Cardiac muscle cell (in vitro differentiated cells and primary cell): ENCODE measurements around the gene ADIRF. TPM values are rescaled to one million over a fixed set of nuclear protein-coding genes. Genes with fewer than 3 reads are reported as not detected.

Experiments
- DNase-seq, 2 donors: peaks; one replicate each; pipeline versions ENCODE4 v3.0.0 to v3.0.0-alpha.2; 2010 to 2017; ENCODE audit warnings: low read depth in 1 of 2, low spot score in 1 of 2
- H3K27ac ChIP-seq: fragments of 200-600 bp; sonication (generic); 2 replicates; pipeline ENCODE4 v1.5.1; 2016
- H3K27me3 ChIP-seq: fragments of 200-600 bp; sonication (generic); 2 replicates; pipeline ENCODE4 v1.6.0; 2016; ENCODE audit warnings: control low read depth
- H3K36me3 ChIP-seq: fragments of 200-600 bp; sonication (generic); 2 replicates; pipeline ENCODE4 v1.5.1; 2016; ENCODE audit warnings: control low read depth
- H3K4me1 ChIP-seq: fragments of 200-600 bp; sonication (generic); 2 replicates; pipeline ENCODE4 v1.8.1; 2017; ENCODE audit warnings: low read depth, mild to moderate bottlenecking, mixed run types
- H3K4me3 ChIP-seq: fragments of 200-600 bp; sonication (generic); 2 replicates; pipeline ENCODE4 v1.5.1; 2016; ENCODE audit warnings: mild to moderate bottlenecking
- H3K9me3 ChIP-seq: fragments of 200-600 bp; sonication (generic); 2 replicates; pipeline ENCODE4 v1.5.1; 2017; ENCODE audit warnings: low read depth, mild to moderate bottlenecking, control low read depth
- CTCF ChIP-seq: IDR thresholded peaks from 2 replicates; pipeline ENCODE4 v1.5.1; 2012; ENCODE audit warnings: low read depth, mild to moderate bottlenecking, low read length
- polyA plus RNA-seq: library from polyadenylated mRNA; unstranded; fragments of >200 nt; fragmentation: Nextera tagmentation; extraction: Ambion mirVana; gene quantifications from 2 replicates; pipeline ENCODE4 v1.2.1, GENCODE V29; 2016
- total RNA-seq: library from RNA; depleted of rRNA; stranded (reverse); fragments of >200 nt; gene quantifications from 2 replicates; pipeline ENCODE4 v1.2.3, GENCODE V29; 2016

ADIRF gene
- total and polyA plus RNA-seq, 2 experiments from 2014 or later, result 0.40 TPM; not detected in 1

- no peak for DNase-seq
- Histone ChIP-seq H3K36me3 (no peaks in the 10 kb centered on the region), H3K4me1 (no peaks in the 10 kb centered on the region), H3K27ac (no peak overlapping the region), H3K4me3 (no peak overlapping the region), H3K27me3 (no peaks in the 10 kb centered on the region), H3K9me3 (no peaks in the 10 kb centered on the region)
- TF ChIP-seq CTCF, result no peak
Measured at GRCh38 chr10:86941991-86942421, 26.3 kb upstream of the ADIRF start.

- TF ChIP-seq CTCF, result no peak
- peak in 1 of 2 donors; percentile 57 for DNase-seq
- Histone ChIP-seq H3K36me3 (no peaks in the 10 kb centered on the region), H3K27ac (no peak overlapping the region), H3K4me1 (no peaks in the 10 kb centered on the region), H3K4me3 (no peak overlapping the region), H3K9me3 (no peaks in the 10 kb centered on the region), H3K27me3 (no peaks in the 10 kb centered on the region)
Measured at GRCh38 chr10:86942441-86943315, 25.6 kb upstream of the ADIRF start.

GRCh38 chr10:86943316-86944030, 24.8 kb upstream of the ADIRF start:
- Histone ChIP-seq H3K36me3 (no peaks in the 10 kb centered on the region), H3K27me3 (no peaks in the 10 kb centered on the region), H3K4me3 (no peak overlapping the region), H3K27ac (no peak overlapping the region), H3K4me1 (no peaks in the 10 kb centered on the region), H3K9me3 (no peaks in the 10 kb centered on the region)
- DNase-seq, result no peak
- TF ChIP-seq CTCF, result no peak

GRCh38 chr10:86944031-86944419, 24.3 kb upstream of the ADIRF start:
- Histone ChIP-seq H3K27ac (no peak overlapping the region), H3K27me3 (no peaks in the 10 kb centered on the region), H3K4me1 (no peaks in the 10 kb centered on the region), H3K36me3 (no peaks in the 10 kb centered on the region), H3K9me3 (no peaks in the 10 kb centered on the region), H3K4me3 (no peak overlapping the region)
- TF ChIP-seq CTCF, result no peak
- no peak for DNase-seq

- no peaks in the 10 kb centered on the region for H3K9me3 ChIP-seq
- H3K4me1 ChIP-seq, result no peaks in the 10 kb centered on the region
- no peak overlapping the region for H3K4me3 ChIP-seq
- no peaks in the 10 kb centered on the region for H3K27me3 ChIP-seq
- no peak overlapping the region for H3K27ac ChIP-seq
- H3K36me3 ChIP-seq, result no peaks in the 10 kb centered on the region
- no peak for TF ChIP-seq CTCF
- no peak for DNase-seq
Measured at GRCh38 chr10:86944471-86944870, 23.8 kb upstream of the ADIRF start.
